ENCODE results near the gene KCTD1.

Gene KCTD1

DNA sequence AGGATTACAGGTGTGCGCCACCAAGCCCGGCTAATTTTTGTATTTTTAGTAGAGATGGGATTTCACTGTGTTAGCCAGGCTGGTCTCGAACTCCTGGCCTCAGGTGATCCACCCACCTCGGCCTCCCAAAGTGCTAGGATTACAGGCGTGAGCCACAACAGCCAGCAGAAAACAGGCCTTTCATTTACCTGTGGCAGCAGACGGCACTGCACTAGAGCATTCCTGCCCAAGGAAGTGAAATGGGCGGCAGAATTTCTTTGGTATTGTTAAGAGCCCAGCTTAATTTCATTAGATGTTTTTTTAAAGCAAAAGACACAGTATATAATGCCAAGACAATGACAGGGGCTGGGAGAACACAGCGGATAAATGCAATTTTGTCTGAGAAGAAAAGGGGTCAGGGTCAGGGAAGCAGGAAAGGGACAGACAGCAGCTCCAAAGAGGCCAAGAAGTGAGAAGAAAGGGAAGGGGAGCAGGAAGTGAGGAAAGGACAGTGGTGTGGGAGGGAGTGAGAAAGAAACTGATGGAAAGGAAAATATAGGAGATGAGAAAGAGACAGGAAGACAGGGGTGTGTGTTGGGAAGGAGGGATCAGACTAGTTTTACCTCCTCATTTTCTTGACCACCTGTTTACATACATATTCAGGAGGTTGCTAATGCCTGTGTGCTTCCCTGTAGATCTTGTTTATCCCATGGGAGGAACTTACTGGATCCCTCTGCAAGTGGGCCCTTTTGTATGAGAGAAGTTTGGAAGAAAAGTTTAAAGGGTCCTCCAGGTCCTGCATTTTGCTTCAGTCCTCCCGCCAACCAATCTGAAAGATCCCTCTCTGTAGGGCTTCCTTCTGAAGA lies 32.5 kb downstream of the KCTD1 start:
- no peak overlapping the region for H3K27ac ChIP-seq
- no peak for TF ChIP-seq ZFX (IDR thresholded peaks at IDR 0.05; ENCODE audit: borderline replicate concordance)
- TF ChIP-seq, protein P1, sequence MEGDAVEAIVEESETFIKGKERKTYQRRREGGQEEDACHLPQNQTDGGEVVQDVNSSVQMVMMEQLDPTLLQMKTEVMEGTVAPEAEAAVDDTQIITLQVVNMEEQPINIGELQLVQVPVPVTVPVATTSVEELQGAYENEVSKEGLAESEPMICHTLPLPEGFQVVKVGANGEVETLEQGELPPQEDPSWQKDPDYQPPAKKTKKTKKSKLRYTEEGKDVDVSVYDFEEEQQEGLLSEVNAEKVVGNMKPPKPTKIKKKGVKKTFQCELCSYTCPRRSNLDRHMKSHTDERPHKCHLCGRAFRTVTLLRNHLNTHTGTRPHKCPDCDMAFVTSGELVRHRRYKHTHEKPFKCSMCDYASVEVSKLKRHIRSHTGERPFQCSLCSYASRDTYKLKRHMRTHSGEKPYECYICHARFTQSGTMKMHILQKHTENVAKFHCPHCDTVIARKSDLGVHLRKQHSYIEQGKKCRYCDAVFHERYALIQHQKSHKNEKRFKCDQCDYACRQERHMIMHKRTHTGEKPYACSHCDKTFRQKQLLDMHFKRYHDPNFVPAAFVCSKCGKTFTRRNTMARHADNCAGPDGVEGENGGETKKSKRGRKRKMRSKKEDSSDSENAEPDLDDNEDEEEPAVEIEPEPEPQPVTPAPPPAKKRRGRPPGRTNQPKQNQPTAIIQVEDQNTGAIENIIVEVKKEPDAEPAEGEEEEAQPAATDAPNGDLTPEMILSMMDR (IDR thresholded peaks at IDR 0.05) = no peak

DNA sequence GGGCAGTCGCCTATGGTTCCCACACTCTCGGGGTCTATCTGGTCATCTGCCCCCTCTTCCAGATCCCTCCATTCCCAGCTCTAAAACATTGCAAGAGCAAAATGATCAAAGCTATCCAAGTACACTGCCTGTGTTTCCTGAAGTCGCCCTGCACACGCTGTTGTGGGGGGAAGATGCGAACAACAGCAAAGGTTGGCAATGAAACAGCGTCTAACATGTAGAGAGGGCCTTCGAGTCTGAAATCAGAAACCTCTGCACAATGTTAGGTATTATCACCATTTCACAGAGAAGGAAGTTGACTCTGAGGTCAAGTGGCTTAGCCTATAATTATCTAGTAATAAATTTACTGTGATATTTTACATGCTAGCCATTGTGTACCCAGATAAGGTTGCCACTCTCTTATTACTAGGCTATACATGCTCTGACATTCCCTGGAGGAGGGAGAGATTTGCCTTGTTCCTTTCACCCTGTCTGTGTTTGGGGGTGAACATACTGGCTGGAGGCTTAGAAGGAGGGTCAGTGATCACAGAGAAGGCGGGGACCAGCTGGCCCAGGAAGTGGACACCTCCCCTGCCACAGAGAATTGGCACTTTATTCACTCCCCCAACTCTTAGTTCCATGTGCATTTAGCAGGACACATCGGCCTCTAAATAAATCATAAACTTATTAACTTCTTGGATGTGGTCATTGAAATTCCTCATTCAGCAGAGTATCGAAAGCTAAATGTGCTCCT lies 36.8 kb downstream of the KCTD1 start:
- TF ChIP-seq, protein P1 (IDR thresholded peaks at IDR 0.05) = no peak
- no peak for TF ChIP-seq ZFX (IDR thresholded peaks at IDR 0.05; ENCODE audit: borderline replicate concordance)
- H3K27ac ChIP-seq = no peak overlapping the region

DNA sequence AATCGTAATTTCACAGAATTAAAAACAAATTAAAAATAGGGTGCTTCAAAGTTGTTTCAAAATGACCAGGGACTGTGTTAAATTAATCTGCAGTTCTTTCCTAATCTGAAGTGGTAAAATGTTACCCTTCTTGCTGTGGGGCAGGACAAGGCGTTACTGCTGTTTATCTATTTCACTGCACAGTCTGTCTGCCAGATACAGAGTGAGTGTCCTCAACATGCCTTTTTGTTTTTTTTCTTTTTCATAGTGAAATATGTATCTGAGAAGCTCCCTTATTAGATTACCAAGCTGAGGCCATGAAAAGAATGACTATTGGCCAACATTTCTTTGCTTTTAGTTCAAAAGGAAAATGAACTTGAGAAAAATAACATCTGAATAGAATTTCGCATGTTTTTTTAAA lies 38.0 kb downstream of the KCTD1 start:
- no peak overlapping the region for H3K27ac ChIP-seq
- TF ChIP-seq, protein P1 (IDR thresholded peaks at IDR 0.05) = no peak
- no peak for TF ChIP-seq ZFX (IDR thresholded peaks at IDR 0.05; ENCODE audit: borderline replicate concordance)

DNA sequence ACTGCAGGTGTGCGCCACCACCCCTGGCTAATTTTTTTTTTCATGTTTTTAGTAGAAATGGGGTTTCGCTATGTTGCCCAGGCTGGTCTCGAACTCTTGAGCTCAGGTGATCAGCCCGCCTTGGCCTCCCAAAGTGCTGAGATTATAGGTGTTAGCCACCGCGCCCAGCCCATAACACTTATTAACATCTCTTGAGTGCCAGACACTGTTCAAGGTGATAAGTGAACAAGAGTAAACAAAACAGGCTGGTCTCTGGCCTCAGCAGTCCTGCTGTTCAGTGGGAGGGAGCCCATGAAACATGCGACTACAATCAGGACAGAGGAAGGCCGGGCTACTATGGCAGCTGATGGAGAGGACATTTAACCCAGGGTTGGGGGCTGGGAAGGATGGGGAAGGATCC lies 42.3 kb downstream of the KCTD1 start:
- no peak for TF ChIP-seq ZFX (IDR thresholded peaks at IDR 0.05; ENCODE audit: borderline replicate concordance)
- TF ChIP-seq, protein P1 (IDR thresholded peaks at IDR 0.05) = no peak

DNA sequence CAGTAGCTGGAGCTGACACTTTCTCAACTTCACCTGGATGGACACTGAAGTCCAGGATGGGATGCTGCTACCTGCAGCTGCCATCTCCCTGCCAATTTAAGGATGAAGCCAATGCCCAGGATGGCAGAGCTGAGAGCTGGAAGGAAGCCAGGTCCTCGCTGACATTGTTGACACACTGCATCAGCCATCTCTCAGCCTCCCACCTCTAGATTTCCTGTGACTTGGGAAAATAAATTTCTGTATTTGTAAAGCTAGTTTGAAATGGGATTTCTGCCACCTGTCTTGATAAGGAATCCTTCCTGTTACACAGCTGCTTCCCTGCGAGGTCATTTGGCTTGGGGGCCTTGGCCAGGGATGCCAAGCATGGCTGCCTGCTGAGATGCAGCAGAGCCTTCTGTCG lies 43.5 kb downstream of the KCTD1 start:
- no peak overlapping the region for H3K27ac ChIP-seq
- TF ChIP-seq ZFX (IDR thresholded peaks at IDR 0.05; ENCODE audit: borderline replicate concordance) = no peak
- TF ChIP-seq, protein P1 (IDR thresholded peaks at IDR 0.05) = no peak

More for the DNA sequence above, 42.3 kb downstream of the KCTD1 start:
- H3K27ac ChIP-seq = no peak overlapping the region

DNA sequence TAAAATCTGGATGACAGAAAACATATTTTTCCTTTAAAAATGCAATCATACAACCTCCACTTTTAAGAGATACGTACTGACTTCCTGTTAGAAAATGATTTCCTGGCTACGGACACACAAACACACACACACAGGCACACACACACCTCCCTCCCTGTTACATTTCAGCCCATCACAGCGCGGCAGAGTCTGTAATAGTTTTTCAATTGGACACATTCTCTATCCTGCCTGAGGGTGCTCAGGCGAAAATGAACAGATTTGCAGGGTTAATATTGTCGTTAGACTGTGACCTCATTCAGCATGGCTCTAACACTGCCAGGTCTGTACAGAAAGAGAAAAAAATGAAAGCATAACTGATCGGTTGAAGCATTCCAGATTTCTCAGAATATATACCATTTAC lies 45.0 kb downstream of the KCTD1 start:
- no peak for TF ChIP-seq ZFX (IDR thresholded peaks at IDR 0.05; ENCODE audit: borderline replicate concordance)
- TF ChIP-seq, protein P1 (IDR thresholded peaks at IDR 0.05) = no peak
- no peak overlapping the region for H3K27ac ChIP-seq

DNA sequence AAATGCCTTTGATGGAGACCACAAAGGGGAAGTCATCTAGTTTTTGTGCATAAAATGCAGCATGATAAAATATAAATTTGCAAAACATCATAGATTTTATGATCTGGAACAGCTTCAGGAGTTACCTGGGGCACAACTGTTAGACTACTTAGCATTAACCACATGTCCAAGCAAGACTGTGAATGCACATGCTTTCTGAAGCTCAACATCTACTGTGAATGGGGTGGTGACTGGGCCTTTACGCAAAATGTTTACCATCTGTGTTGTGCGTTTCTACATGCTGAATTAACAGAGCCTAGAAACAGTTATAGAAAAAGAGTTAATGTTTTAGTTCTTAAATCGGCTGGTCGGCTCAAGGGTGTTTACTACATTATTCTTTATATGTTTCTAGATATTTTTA lies 45.5 kb downstream of the KCTD1 start:
- TF ChIP-seq, protein P1 (IDR thresholded peaks at IDR 0.05) = no peak
- no peak for TF ChIP-seq ZFX (IDR thresholded peaks at IDR 0.05; ENCODE audit: borderline replicate concordance)
- H3K27ac ChIP-seq = no peak overlapping the region
